Medulla oblongata (tissue), 1 donor: ENCODE results near the gene NCKAP5.
A peak's percentile ranks its signal among the peaks of the same experiment; 100 is the strongest.

ENCODE experiments used
- DNase-seq: peaks from one replicate; pipeline ENCODE4 v3.0.0-alpha.2; 2015; ENCODE audit errors: extremely low spot score

Gene NCKAP5

DNA sequence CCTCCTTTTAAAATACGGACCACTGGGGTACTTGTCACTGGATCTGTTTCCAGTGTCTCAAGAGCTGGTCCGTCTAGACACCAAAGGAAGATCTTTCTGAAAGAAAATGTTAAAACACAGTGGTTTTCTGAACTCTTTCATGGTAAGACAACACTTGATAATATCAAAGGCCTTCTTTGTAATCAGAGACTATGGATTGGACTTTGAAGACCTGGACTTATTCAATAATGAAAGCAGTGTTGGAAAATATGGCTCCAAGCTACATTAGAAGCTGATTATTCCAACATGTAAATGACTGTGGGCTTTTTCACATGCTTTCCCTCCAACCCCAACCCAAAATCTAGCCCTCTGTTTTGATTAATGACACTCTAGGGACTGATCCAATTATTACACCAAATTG, 568.8 kb downstream of the NCKAP5 start:
- DNase-seq = no peak

DNA sequence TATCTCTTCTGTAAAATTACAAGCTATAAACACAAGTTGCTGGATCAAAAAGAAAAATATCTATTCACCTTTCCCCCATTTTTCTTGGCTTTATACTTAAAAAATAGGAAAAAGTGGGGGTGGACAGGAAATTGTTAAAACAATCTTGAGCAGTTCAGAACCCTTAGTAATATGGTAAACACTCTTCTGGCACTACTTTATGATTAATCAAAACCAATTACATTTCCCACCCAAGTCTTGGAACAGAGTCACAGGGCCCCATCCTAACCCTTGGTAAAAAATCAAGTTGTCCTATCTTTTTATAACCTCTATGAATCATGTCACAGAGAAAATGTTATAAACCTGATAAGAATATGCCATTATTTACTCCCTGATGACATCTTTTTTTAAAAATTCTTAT, 570.0 kb downstream of the NCKAP5 start:
- no peak for DNase-seq

DNA sequence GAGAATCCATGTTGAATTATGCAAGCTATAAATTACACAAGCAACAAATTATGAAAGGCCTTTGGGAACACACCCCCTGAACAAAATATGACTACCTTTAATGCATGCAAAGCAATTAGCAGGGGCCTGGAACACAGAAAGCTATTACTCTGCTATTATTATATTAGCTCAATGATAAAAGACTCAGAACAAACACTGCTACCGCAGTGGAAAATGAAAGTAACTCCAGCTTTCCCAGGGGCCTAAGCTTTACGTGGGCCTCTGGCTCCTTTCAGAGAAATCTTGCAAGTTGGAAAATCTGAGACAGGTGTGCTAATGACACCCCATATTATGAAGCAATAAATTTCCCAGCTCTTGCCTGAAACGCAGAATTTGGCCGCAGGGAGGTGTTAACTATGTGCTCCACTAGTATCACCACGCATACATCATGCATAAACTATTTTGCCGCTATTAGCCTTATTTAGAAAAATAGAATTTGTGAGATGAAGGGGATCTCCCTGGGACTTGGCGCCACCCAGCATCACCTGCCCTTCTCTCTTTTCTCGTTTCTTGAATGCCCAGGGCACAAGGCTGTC, 576.7 kb downstream of the NCKAP5 start:
- DNase-seq = no peak

DNA sequence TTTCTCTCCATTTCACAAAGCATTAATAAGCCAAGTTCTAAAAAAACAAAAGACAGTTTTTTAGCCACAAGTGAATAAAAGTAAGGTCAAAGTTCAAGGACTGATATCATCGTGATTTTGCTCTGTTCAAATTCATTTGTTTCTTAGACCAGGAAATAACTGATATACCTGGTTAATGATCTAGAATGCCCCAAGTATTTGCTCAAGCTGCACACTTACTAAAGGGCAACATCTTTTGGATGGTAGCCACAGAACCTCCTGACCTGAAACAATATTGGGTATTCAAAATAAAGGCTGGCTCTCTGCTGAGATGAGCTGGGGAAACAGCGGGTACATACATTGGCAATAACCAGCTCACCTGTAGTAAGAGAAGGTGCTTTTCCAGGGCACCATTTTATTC, 583.5 kb downstream of the NCKAP5 start:
- no peak for DNase-seq

DNA sequence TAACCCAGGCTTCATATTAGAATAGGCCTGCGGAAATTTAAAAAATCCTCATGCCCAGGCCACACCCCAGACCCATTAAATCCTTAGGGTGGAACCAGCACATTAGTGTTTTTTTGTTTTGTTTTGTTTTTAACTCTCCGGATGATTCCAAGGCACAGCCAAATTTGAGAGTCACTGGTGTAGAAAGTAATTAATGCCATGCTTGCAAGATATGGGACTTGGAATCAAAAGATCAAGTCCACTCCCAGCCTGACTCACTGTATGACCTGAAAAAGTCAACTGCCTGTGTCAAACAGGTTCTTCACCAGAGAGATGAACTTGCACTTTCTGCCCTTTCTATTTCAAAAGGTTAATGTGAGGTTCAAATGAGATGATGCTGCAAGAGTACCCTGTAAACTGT, 588.0 kb downstream of the NCKAP5 start:
- DNase-seq = no peak

DNA sequence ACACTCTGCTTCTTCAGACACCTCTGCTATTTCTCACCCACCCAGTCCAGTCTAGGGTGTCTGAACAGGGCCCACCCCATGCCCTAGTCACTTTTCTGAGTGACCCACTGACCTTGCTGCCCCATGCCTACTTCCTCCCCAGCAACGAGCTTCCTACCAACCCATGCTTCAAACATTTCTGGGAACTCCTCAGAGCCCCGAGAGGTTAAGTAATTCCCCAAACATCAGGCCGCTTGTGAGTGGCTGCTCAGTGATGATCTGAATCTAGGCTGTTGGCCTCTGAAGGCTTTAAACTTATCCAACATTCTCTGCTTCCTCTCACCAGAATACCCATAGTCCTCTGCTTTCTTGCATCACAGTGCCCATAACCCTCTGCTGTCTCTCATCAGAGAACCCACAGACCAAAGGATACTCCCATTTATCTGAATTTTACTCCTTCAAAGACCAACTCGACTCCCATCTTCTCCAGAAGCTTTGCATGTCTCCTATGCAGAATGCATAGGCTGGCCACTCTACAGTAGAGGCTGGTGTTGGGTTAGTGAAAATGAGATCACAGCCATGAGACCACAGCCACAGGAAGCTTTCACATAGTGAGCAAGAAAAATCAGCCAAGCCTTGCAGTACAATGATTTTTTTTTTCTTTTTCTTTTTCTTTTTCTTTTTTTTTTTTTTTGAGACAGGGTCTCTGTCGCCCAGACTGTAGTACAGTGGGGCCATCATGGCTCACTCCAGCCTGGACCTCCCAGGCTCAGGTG, 588.7 kb downstream of the NCKAP5 start:
- DNase-seq = no peak

DNA sequence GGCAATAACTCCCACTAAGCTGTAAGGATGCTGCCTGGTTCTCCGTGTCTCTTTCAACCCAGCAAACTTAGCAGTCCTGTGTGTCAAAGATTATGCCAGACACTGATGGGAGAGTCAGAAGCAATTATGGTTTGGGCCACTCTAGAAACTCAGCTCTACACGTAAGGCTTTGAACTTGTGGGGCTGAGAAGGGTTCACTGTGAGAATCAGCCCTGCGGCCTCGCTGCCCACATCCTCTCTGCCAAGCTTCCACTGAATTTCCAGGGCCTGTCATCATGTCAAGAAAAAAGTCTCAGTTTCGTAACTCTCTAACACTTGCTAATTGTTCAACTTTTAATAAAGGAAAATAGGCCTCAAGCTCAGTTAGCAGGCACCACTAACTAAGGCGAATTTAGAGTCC, 589.4 kb downstream of the NCKAP5 start:
- peak; percentile 35 for DNase-seq

DNA sequence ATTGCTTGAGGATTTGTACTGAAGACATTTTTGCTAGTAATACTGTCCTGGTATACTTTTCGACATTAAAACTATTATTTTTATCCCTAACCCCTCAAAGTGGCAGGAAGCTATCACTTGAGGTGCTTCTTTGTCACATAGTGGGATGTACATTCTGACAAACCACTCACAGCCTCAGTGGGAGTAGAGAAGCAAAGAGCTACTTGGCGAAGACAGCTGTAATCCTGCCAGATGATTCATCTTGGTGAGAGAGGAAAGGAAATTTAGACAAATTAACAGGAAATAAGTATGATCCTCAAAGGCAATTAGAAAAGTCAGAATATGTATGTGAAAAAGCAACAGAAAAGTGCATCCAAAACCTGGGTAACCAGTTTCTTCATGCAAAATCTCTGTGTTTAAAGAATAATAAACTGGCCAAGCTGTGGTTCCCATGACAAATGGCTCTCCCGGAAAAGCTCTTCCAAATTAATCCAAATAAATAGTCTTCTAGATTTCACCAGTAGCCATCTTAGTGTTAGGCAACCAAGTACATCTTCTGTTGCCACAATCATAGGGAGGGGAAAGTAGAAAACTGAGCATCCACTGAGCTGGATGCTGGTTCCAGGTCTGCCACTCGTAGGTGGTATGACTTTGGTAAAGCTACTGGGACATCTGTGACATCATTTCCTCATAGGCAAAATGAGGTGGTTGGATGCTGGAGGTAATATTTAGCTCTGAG, 590.3 kb downstream of the NCKAP5 start:
- DNase-seq = no peak

DNA sequence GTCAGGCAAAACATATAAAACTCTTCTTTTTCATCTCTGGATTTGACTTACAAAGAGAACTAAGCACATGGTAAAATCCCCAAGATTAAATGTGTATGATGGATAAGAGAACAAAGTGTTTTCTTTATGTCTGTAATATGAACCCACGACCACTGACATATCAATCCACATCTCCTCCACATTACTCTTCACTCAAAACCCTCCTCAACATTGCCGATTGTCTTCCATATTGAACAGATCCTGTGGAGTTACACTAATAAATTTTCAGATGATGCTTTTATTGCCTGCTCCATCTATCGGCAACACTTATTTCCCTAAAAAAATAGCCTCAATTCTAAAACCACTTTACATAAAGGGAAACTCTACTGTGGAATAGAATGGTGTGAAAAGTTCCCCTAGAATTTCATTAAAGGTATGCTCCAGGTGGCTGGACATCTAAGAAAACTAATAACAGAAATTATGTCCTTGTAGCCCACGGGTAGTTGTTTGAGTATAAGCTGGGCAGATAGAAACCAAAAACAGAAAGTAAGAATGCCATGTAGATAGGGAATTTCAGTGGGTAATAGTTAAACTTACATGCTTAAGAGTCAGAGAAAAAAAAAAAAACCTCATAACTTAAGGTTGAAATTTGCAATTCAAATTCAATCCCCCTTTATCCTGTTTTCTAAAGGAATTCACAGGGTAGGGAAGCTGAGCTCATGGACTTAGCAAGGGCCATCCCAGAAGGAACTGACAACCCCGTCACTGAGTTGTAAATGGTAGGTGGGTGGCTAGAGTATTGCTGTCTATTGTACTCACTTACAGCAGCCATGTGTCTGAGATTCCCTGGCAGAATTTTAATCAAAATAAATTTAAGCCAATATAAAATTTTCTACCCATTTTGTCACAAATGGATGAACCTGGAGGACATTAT, 592.8 kb downstream of the NCKAP5 start:
- DNase-seq = no peak

DNA sequence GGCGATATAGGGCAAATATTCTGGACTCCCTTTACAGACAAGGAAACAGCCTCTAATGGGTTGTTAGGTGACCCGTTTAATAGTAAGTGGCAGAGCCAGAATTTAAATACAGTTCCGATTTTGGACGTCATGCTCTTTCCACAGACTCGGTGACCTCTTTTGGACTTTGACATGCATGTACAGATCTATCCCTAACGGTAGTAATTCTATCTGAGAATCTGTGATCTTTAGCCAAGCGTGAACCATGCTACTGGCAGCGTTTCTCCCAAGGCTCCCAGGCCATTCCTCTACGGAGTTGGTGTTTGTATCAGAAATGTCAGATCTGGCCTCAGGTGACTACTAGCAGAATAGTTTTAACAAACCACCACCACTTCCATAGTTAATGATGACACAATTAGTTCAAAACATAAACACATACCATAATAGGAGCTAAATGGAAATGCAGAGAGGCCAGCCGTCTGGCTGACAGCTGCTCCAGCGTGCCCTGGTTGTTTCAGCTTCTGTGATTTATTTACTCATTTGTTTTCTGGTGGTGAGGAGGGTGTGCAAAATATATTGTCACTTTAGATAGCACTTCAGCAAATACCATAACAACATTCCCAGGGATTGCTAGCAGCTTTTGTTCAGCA, 593.7 kb downstream of the NCKAP5 start:
- no peak for DNase-seq

DNA sequence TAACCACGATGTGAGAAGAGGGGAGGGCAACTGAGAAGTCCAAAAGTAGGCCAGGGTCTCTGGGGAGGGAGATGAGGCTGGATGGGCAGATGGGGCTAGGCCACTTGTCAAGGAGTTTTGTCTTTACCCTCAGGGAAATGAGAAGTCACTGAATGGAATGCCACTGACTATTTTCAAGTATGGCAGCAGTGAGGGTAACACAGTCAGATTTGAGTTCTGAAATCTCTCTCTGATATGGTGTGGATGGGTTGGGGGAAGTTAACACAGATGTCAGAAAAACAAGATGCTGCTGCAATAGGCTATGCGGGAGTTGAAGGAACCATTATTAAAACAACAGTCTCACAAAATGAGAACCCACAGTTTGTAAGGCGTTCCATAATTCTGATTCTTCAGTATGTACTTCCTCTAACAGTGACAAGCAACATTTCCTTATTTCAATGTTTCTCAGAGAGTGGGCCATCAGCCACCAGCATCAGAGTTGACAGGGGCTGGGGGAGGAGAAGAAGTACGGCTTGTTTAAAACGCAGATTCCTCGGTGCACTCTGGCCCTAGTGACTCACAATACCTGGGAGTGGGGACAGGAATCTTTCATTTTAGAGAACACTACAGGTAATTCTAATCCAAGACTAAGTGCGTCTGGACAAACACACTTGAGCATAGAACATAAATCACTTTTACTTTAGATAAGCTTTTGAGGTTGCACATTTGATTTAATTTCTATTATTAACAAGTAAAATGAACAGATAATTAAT, 596.8 kb downstream of the NCKAP5 start:
- no peak for DNase-seq

DNA sequence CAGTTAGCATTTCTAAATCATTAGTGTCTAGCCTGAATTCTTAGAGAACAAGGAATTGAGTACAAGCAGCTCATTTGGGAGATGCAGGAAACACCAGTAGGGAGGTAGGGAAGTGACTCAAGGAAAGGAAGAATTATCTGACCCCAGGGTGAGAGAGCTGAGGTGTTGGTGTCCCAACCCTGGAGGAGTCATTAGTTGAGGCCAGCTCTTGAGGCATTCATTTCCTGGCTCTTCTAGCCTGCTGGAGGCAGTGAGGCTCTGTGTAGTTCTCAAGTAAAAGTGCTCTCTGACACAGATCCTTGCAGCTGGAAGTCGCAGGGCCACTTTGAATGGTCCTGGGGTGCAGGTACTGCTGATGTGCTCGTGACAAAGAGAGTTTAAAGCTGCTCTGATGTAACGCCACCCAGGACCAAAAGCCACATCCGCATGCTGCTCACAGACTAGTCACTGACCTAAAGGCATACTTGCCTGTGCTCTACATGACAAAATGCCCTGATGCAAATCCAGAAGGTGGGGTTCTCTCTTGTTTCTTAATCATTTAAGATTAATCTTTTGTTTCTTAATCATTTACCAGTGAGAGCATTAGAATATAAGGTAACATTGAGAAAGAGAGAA, 598.8 kb downstream of the NCKAP5 start:
- DNase-seq = no peak

DNA sequence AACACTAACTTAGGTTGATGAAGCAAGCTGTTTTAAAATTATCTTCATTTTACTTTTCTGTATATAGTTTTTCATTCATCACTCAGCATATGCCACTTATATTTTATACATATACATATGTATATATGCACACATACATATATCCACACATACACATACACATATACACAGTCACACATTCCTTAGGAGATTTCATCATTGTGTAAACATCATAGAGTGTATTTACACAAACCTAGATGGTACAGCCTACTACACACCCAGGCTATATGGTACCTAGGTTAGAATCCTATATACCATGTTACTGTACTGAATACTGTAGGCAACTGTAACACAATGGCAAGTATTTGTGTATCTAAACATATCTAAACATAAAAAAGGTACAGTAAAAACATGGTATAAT, 602.8 kb downstream of the NCKAP5 start:
- DNase-seq = no peak

DNA sequence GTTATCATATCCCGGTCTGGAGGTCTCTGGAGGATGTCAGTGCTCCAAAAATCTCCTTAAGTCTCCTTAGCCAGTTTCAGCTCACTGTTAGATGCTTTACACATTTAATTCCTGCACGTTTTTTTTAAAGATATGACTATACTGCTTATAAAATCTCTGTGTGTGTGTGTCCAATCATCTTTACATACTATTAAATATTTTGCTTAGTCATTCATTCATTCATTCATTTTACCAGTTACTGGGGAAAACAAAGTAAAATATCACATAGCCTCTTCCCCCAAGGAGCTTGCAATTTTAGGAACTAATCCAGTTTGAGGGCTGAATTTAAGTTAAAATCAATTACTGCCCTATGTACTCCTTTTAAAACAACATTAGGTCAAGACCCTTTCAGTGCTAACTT, 605.1 kb downstream of the NCKAP5 start:
- no peak for DNase-seq

DNA sequence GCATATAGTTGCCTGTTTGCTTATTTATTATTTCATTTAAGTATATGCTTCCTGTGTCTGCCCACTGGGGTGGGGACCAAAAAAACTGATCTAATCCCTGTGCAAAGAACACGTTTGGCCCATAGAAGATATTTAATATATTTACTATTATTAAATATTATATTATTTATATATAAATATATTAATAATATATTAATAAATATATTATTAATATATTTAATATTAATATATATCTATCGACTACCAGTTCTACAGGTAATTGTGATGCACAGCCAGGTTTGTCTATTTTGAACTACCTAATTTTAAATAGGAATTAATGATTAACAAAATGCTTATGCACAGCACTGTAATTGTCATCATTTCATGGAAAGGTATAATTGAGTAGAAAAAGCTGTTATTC, 609.4 kb downstream of the NCKAP5 start:
- DNase-seq = no peak

DNA sequence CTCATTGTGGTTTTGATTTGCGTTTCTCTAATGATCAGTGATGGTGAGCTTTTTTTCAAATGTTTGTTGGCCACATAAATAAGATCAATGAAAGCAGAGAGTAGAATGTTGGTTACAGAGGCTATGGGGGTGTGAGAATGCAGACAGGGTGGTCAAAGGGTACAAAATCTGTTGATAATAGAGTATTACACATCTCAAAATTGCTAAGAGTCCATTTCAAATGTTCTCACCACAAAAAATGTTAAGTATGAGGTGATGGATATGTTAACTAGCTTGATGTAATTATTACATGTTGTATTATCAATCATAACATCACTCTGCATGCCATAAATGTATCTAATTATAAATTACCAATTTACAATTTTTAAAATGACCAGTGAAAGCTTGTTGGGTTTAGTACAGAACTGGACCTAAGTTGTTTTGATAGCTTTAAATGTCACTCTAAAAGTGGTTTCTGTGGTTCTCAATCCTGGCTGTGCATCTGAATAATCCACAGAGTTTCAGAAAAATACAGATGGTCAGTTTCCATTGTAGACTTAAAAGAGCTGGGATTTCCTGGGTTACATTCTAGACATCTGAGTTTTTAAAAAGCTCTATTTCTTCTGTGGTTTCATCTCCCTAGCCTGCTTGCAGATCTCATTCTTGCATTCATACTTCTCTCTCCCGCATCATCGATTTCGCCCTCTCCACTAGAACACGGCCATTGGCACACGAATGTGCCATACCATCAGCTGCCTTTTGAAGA, 612.2 kb downstream of the NCKAP5 start:
- no peak for DNase-seq

DNA sequence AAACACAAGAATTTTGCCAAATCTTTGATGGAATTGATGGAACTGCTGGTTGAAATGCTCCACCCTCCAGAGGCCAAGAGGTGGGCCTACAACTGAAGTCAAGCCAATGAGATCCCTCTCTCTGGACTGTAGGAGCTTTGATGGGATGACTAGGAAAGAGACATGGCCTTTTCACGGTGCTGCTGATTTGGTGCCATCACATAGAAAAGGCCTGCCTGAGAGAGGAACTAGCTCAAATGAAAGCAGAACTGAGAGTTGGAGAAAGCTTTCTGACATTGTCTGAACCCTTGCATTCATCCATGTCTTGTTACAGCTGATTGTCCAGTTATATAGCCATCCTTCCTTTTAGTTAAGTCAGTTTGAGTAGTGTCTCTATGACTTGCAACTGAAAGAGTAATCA, 614.5 kb downstream of the NCKAP5 start:
- peak; percentile 66 for DNase-seq

DNA sequence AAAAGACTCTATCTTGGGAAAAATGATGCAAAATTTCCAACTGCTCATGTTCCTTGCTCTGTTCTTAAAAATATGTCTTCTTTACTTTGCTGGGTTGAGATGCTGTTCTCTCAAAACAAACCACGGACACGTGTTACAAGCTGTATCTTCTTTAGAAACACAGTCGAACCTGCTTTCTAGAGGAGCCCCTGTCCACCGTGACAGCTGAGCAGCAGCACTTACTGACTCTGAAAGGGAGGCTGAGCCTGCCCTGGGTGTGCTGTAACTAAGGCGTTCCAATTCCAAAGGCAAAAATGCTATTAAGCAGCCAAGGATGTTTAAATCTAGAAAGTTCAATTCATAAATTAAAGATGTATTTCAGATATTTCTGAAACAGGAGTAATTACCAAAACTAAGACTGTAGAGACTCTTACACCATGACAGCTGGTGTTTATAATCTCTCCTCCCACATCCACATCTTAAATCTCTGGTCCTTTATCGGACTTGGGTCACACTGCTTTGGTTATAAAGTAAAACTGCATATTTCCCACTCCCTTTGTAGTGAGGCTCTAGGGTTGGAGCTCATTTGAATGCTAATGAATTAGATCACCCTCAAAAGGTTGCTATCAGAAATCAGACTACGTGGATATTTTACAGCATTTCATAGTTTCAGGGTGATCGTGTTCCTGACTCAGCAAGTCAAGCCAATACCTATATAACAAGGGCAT, 617.1 kb downstream of the NCKAP5 start:
- no peak for DNase-seq

DNA sequence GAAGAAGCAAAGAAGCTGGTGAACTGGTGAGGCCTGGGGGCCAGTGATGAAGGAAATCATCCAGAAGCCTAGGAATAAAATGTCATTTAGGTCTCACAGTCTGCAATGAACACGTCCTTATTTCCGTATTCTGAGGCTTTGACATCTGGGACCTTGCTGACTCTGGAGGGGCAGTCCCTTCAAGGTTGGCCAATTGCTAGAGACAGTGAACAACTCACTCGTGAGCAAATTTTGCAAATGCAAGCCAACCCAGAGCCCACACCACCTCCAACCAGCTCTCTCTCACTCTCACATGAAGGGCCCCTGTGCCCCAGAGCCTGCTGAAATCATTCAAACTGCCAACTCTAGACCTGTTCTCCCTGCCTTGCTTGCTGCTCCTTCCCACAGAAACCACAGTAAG, 619.2 kb downstream of the NCKAP5 start:
- no peak for DNase-seq
